Stimulated activated CD8-positive, alpha-beta memory T cell treated with anti-CD3 and anti-CD28 coated beads, Interleukin-7, amount 100 ng/mL, for 1 hour (primary cell): ENCODE measurements around the gene GJD2.

Experiments
- DNase-seq, 2 donors: peaks; one replicate each; pipeline ENCODE4 v3.0.0-alpha.2; 2020; ENCODE audit warnings: low read depth in 2 of 2

GJD2 gene

GRCh38 chr15:34773013-34773412, 18.2 kb upstream of the GJD2 start:
- no peak for DNase-seq

DNA sequence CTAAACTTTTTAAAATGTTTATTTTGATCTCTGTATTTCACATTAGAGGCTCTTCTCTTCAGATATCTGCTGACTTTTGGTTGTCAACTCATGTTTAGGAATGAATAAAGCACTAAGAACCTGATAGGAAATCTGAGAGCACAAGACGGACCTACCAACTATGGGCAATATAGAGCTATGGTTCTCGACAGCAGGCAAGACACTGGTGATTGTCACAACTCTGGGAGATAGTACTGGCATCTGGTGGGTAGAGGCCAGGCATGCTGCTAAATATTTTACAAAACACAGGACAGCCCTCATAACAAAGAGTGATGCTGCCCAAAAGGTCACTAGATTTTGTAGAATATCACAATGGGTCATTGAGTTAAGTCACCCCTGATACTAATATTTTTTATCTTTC, 17.5 kb upstream of the GJD2 start:
- no peak for DNase-seq

- no peak for DNase-seq
These were observed 14.9 kb upstream of the GJD2 start for GRCh38 chr15:34769711-34770110.

- no peak for DNase-seq
These were observed 13.7 kb upstream of the GJD2 start for GRCh38 chr15:34768530-34768929.

DNA sequence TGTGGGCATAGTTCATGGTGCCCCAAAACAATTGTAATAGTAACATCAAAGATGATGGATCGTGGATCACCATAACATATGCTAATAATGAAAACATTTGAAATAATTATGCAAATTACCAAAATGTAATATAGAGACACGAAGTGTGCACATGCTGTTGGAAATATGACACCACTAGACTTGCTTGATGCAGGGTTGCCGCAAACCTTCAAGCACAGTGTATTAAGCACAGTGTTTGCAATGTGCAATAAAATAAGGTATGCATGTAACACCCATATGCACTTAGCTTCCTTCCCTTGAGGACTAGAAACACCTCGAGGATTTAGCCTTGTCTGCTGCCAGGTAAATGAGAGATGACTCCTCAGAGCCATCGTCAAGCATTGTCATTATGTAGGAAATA, 10.9 kb upstream of the GJD2 start:
- DNase-seq, result no peak

DNA sequence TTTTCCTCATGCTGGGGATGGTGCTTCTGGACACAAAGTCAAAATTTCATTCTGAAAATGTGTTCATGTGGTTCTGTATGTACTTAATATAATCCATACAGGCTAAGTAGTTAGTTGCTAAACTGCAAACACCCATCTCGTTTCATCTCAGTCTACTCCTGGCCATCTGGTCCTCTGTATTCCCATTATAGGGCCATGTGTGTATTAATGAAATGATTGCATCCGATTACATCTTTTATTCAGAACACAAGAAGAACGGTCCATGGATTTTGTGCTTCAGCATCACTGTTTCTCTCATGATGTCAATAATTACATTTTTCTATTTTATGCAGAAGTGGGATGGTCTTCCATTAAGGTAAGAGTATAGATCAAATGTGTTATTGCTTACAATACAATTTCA, 6.1 kb upstream of the GJD2 start:
- no peak for DNase-seq

DNA sequence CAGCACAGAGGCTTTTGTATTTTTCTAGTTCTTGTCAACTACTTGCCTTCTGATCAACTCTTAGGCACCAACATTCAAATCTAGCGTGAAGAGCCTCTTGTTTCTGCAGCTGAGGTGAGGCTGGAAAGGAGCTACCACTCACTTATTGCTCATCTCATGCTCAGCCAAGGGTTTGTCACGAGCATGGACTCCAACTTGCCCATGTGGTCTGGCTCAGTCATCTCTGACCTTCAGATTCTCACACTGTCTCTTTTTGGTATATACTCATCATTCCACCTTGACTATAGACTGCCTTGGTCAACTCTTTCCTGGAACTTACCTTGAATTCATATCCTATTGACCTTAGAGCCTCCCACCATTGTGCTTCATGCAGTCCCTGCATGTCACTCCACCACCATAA, 5.2 kb upstream of the GJD2 start:
- DNase-seq, result no peak

GRCh38 chr15:34759347-34759746, 4.5 kb upstream of the GJD2 start:
- DNase-seq, result no peak

DNA sequence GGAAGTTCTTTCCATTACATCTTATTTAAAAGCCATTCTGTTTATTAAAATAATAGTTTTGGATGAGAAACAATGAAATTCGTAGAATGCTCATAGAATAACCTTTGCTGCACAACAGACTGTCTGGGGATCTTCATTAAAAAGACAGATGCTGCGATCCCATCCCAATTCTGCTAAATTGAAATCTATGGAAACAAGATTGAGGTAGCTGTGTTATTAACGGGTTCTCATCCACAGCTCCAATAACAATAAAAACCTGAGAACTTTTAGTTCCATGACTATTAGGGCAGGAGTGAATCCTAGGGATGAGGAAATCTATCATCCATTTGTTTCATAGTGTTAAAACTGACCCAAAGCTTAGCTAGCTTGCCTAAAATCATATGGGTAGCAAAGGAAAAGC, 2.5 kb upstream of the GJD2 start:
- no peak for DNase-seq

DNA sequence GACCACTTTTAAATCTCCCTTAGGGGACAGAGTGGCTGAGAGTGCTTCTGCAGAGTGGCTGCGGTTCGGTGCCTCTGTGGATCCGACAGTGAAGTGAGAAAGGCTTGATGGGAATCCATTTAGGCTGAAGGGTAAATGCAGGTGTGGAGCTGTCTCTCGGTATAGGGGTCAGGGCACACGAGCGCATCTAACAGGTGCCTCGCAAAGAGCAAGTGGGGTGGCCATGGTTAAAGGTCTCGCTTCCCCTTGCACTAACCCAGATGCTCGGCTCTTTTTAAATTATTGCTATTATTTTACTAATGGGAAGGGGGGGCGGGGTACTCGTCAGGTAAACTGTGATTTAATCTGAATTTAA, 598 bp upstream of the GJD2 start:
- DNase-seq, result no peak

DNA sequence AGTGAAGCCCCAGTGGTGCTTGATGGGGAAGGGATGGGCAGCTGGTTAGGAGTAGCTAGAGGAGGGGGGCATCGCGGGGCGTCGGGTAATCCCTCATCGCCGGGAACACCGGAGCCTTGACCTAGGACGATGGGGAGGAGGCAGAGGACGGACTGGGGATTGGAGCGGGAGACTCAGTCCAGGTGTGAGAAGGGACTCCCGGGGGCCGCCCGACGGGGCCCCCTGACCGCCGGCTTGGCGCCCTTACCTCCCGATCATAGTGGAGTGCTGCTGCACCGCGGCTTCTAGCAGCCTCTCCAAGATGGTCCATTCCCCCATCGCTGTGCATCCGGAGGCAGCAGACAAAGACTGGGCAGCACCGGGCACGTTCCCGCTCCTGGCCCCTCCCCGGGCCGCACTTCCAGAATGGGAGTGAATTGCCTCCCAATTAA, 612 bp downstream of the GJD2 start:
- no peak for DNase-seq

DNA sequence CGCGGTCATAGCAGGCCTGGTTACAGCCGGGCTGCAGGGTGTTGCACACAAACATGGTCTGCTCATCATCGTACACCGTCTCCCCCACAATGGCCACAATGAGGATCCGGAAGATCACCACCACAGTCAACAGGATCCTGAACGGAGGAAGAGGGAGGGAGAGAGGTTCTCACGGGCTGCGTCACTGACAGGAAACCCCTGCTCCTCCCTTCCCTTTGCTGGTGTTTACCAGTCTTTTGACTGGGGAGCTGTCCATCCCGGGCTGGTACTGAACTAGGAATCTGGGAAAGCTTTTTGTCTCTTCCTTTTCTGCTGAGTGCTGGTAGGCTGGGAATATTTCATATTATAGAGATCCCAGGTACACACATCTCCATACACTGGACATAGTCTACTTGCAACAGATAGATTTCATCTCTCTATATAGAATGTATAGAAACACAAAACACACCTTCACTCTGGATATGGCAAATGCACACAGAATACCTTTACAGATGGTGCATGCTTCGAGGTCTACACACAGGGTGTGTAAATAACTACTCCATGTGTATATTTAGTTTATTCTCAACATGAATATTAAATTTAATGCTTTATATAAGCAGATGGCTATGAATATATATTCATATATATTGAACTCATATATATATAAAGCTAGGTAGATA, 1.4 kb downstream of the GJD2 start:
- DNase-seq, result no peak

GRCh38 chr15:34749691-34750090, 5.1 kb downstream of the GJD2 start:
- no peak for DNase-seq

DNA sequence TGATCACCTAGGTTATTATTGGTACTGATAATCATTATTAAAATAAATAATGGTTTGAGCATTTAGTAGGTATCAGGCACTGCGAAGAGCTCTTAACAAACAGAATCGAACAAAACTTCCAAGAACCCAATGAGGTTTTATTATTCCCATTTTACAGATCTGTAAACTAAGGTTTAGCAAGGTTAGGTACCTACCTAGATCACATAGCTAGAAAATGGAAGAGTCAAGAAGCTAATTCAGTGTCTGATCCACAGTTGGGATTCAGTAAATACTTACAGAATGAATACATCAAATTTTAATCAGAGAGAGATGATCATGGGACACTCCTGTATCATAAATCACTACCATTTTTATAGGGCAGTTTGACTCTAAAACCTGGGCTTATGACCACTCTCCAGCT, 15.5 kb downstream of the GJD2 start:
- no peak for DNase-seq

DNA sequence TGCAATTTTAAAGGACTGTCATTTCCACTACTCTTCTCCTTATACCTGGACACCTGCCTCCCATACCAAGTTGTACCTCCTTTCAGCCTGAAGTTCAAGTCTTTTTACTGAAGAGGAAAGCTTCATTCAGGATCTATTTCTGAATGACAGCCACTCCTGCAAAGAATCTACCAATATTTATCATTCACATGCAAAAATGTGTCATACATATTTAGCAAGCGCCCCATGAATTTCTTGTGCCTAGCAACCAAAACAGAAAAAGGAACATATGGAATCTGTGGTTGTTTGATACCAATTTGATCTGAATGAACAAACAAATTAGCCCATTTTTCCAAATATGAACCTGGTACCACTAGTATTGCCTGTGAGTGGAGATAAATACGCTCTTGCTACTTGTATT, 16.8 kb downstream of the GJD2 start:
- DNase-seq, result no peak

- no peak for DNase-seq
These were observed 17.3 kb downstream of the GJD2 start for GRCh38 chr15:34737477-34737876.

- no peak for DNase-seq
These were observed 20.5 kb downstream of the GJD2 start for GRCh38 chr15:34734303-34734702.

DNA sequence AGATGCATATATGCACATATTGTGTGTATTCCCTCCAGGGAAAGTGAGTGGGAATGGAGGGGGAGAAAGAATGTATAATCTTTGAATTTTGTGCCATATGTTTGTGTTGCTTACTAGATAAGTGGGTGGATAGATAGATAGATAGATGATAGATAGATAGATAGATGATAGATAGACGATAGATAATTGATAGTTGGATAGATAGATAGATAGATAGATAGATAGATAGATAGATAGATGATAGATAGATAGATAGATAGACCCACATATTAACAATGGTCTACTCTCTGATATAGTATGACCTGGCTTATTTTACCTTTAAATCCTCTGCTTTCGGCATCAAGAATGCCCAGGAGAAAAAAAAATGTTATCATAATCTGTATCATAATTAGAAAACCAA, 21.2 kb downstream of the GJD2 start:
- no peak for DNase-seq

DNA sequence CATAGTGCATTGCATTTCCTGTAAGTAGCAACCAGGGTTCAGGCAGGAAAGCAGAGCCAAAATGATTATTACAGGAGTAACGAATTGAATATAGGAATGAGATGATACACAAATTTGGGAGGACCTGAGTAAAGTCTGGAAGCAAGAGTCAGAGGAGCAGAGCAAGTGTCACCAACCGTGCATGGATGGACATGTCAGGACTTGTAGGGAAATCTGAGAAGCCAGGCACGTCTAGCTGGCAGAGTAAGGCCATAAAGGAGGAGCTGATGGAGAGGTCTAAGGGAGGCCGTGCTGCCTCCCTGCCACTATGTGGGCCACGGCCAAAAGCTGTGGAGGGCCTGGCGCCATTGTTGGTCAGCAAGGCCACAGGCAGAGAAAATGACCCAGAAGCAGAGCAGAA, 22.4 kb downstream of the GJD2 start:
- DNase-seq, result no peak

- no peak for DNase-seq
These were observed 24.1 kb downstream of the GJD2 start for GRCh38 chr15:34730701-34731100.

DNA sequence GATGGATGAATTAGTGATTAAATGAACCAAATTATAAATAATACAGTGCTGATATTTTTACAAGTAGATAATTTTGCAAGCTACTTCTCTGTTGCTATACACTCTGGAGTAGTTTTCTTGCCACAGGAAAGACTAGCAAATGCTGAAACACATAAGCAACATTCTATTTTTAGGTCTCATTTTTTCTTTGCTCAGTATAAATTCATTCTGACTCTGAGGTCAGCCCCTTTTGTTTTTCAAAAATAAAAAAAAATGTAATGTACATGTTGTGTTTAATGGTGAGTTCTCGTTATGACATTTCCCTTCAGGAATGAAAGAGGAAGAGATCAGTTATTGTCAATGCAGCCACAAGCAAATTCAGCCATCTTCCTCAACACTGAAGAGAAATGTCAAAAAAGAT, 24.9 kb downstream of the GJD2 start:
- DNase-seq, result no peak

DNA sequence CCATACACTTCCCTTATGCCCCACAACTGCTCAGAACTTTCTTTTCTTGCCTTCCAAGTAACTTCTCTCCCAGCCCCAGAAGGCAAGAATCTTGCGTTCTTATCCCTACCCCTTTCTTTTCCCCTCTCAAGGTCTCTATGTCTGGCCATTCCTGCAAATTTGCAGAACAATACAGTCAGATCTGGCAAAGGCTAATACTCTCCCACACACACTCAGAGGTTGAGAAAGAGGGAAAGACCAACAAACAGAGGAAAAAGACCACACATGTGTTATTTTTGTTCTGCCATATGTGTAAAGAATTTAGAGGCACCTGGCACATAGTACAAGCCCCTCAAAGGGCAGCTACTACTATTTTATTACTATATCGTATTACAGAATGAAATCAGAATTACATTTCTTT, 25.7 kb downstream of the GJD2 start:
- no peak for DNase-seq

- no peak for DNase-seq
These were observed 28.2 kb downstream of the GJD2 start for GRCh38 chr15:34726406-34727100.

- no peak for DNase-seq
These were observed 29.2 kb downstream of the GJD2 start for GRCh38 chr15:34725556-34725955.
